ENCODE data around the gene FAM89B. TPM values are rescaled to one million over a fixed set of nuclear protein-coding genes. Genes with fewer than 3 reads are reported as not detected.

Gene FAM89B
- polyA plus RNA-seq, 1 experiment, result 28.8 TPM

- TF ChIP-seq CTCF (IDR thresholded peaks at IDR 0.05; ENCODE audit: low read depth, low read length), result peak; percentile 40
- no peaks in the 10 kb centered on the region for H3K27me3 ChIP-seq (ENCODE audit: control insufficient read depth, insufficient read depth, low read length)
- no peak overlapping the region for H3K4me3 ChIP-seq (ENCODE audit: low read depth, low read length)
- ChIA-PET POLR2A (interaction anchor here (0.5 kb wide), 1 partner anchor 164 kb away, joined by 5 read pairs; no protein-coding TSS in a partner anchor), CTCF (interaction anchor here (1.5 kb wide), 1 partner anchor 9 kb away, joined by 3 read pairs; no protein-coding TSS in a partner anchor)
- H3K27ac ChIP-seq (ENCODE audit: low read depth, low read length), result no peak overlapping the region
- no peak for DNase-seq (ENCODE audit: low read depth, low spot score)
- H3K9me3 ChIP-seq (ENCODE audit: control insufficient read depth, insufficient read depth, low read length), result peaks cover 4% of the 10 kb centered on the region; the same call in 1 of the 2 replicates
These were observed 20.6 kb upstream of the FAM89B start for GRCh38 chr11:65551572-65552387.

- no peak for DNase-seq (ENCODE audit: low read depth, low spot score)
- no peak for TF ChIP-seq CTCF (IDR thresholded peaks at IDR 0.05; ENCODE audit: low read depth, low read length)
- POLR2A ChIA-PET, result no interaction called here
- no peak overlapping the region for H3K4me3 ChIP-seq (ENCODE audit: low read depth, low read length)
- H3K27me3 ChIP-seq (ENCODE audit: control insufficient read depth, insufficient read depth, low read length), result no peaks in the 10 kb centered on the region
- H3K9me3 ChIP-seq (ENCODE audit: control insufficient read depth, insufficient read depth, low read length), result peaks cover 4% of the 10 kb centered on the region; the same call in 1 of the 2 replicates
- CTCF ChIA-PET, result interaction anchor here (1.5 kb wide), 1 partner anchor 8 kb away, joined by 3 read pairs; no protein-coding TSS in a partner anchor
- no peak overlapping the region for H3K27ac ChIP-seq (ENCODE audit: low read depth, low read length)
These were observed 19.9 kb upstream of the FAM89B start for GRCh38 chr11:65552388-65552951.

GRCh38 chr11:65553301-65554001 is 18.9 kb upstream of the FAM89B start:
- CTCF ChIA-PET, result no interaction called here
- DNase-seq (ENCODE audit: low read depth, low spot score), result no peak
- POLR2A ChIA-PET, result no interaction called here
- no peak overlapping the region for H3K27ac ChIP-seq (ENCODE audit: low read depth, low read length)
- H3K9me3 ChIP-seq (ENCODE audit: control insufficient read depth, insufficient read depth, low read length), result peaks cover 4% of the 10 kb centered on the region; the same call in 1 of the 2 replicates
- no peaks in the 10 kb centered on the region for H3K27me3 ChIP-seq (ENCODE audit: control insufficient read depth, insufficient read depth, low read length)
- no peak for TF ChIP-seq CTCF (IDR thresholded peaks at IDR 0.05; ENCODE audit: low read depth, low read length)
- H3K4me3 ChIP-seq (ENCODE audit: low read depth, low read length), result no peak overlapping the region

GRCh38 chr11:65554057-65554818 is 18.1 kb upstream of the FAM89B start:
- ChIA-PET CTCF (interaction anchor here (1.4 kb wide), 1 partner anchor 13 kb away, joined by 5 read pairs; no protein-coding TSS in a partner anchor), POLR2A (no interaction called here)
- no peak for DNase-seq (ENCODE audit: low read depth, low spot score)
- no peak overlapping the region for H3K27ac ChIP-seq (ENCODE audit: low read depth, low read length)
- no peak for TF ChIP-seq CTCF (IDR thresholded peaks at IDR 0.05; ENCODE audit: low read depth, low read length)
- H3K4me3 ChIP-seq (ENCODE audit: low read depth, low read length), result no peak overlapping the region
- peaks cover 4% of the 10 kb centered on the region; the same call in 1 of the 2 replicates for H3K9me3 ChIP-seq (ENCODE audit: control insufficient read depth, insufficient read depth, low read length)
- H3K27me3 ChIP-seq (ENCODE audit: control insufficient read depth, insufficient read depth, low read length), result no peaks in the 10 kb centered on the region
